HepG2 (cell line): ENCODE measurements around the gene NOX3. TPM values are rescaled to one million over a fixed set of nuclear protein-coding genes. Genes with fewer than 3 reads are reported as not detected.

Experiments used
- BORCS8-MEF2B ChIP-seq: sonication (generic); formaldehyde crosslinking; IDR thresholded peaks from 2 replicates; pipeline ENCODE4 v1.8.0; 2022; ENCODE audit warnings: mild to moderate bottlenecking, missing genetic modification reagents
- CERS6 ChIP-seq: sonication (generic); formaldehyde crosslinking; IDR thresholded peaks from 2 replicates; pipeline ENCODE4 v1.5.0; 2020; ENCODE audit warnings: missing genetic modification reagents
- CHD2 ChIP-seq: IDR thresholded peaks from 2 replicates; pipeline ENCODE4 v1.6.1; 2011; ENCODE audit warnings: low read depth, low read length, improper control_type of control experiment
- ETS1 ChIP-seq: sonication (generic); formaldehyde crosslinking; IDR thresholded peaks from 2 replicates; pipeline ENCODE4 v1.4.0; 2020; ENCODE audit warnings: missing genetic modification reagents
- FOSL2 ChIP-seq: sonication (generic); formaldehyde crosslinking; IDR thresholded peaks from 2 replicates; pipeline ENCODE4 v1.4.0; 2020; ENCODE audit warnings: missing genetic modification reagents
- FOXA3 ChIP-seq: IDR thresholded peaks from 2 replicates; pipeline ENCODE4 v1.6.1; 2016; ENCODE audit warnings: missing genetic modification reagents, missing compliant biosample characterization
- GRHL1 ChIP-seq: sonication (generic); formaldehyde crosslinking; conservative IDR thresholded peaks from 2 replicates; pipeline ENCODE4 v1.8.0; 2022; ENCODE audit warnings: missing genetic modification reagents
- GTF3A ChIP-seq: sonication (generic); formaldehyde crosslinking; conservative IDR thresholded peaks from 2 replicates; pipeline ENCODE4 v1.4.0; 2020; ENCODE audit warnings: mild to moderate bottlenecking, missing genetic modification reagents
- HOMEZ ChIP-seq: IDR thresholded peaks from 2 replicates; pipeline ENCODE4 v1.6.1; 2016; ENCODE audit warnings: low read depth
- MTERF4 ChIP-seq: sonication (generic); formaldehyde crosslinking; IDR thresholded peaks from 2 replicates; pipeline ENCODE4 v1.8.0; 2023; ENCODE audit warnings: mild to moderate bottlenecking, missing genetic modification reagents
- PRMT3 ChIP-seq: sonication (generic); formaldehyde crosslinking; IDR thresholded peaks from 2 replicates; pipeline ENCODE4 v1.8.1; 2022; ENCODE audit warnings: low read depth, mild to moderate bottlenecking, moderate library complexity, missing genetic modification reagents, borderline replicate concordance
- SMC3 ChIP-seq: IDR thresholded peaks from 2 replicates; pipeline ENCODE4 v1.6.1; 2011; ENCODE audit warnings: low read length, improper control_type of control experiment
- SP1 ChIP-seq, 2 experiments: fragments of 450-650 bp in 1 of 2; sonication (generic) in 1 of 2; formaldehyde crosslinking in 1 of 2; IDR thresholded peaks; 2 replicates each; pipeline versions ENCODE4 v1.4.0 to v1.6.1; 2016 to 2020; ENCODE audit warnings: missing genetic modification reagents in 1 of 2
- SRSF9 ChIP-seq: fragments of 200-400 bp; formaldehyde crosslinking; IDR thresholded peaks from 2 replicates; pipeline ENCODE4 v1.6.1; 2018; ENCODE audit warnings: borderline replicate concordance, mild to moderate bottlenecking, low read depth, low read length; ENCODE audit not compliant: insufficient read depth, poor library complexity, severe bottlenecking
- STAT5B ChIP-seq: sonication (generic); formaldehyde crosslinking; IDR thresholded peaks from 2 replicates; pipeline ENCODE4 v1.4.0; 2020; ENCODE audit warnings: missing genetic modification reagents
- SYNCRIP ChIP-seq: fragments of 200-400 bp; formaldehyde crosslinking; IDR thresholded peaks from 2 replicates; pipeline ENCODE4 v1.6.1; 2018; ENCODE audit warnings: mild to moderate bottlenecking, low read depth, low read length; ENCODE audit not compliant: insufficient read depth
- THYN1 ChIP-seq: sonication (generic); formaldehyde crosslinking; IDR thresholded peaks from 2 replicates; pipeline ENCODE4 v1.8.1; 2023; ENCODE audit warnings: low read depth, mild to moderate bottlenecking, moderate library complexity, missing genetic modification reagents, borderline replicate concordance
- WIZ ChIP-seq: sonication (generic); formaldehyde crosslinking; IDR thresholded peaks from 2 replicates; pipeline ENCODE4 v1.5.1; 2020; ENCODE audit warnings: mild to moderate bottlenecking, missing genetic modification reagents
- ZFP62 ChIP-seq: sonication (generic); formaldehyde crosslinking; IDR thresholded peaks from 2 replicates; pipeline ENCODE4 v1.4.0; 2020; ENCODE audit warnings: missing genetic modification reagents
- ZNF101 ChIP-seq: sonication (generic); formaldehyde crosslinking; IDR thresholded peaks from 2 replicates; pipeline ENCODE4 v1.4.0; 2020; ENCODE audit warnings: mild to moderate bottlenecking, low read depth, missing genetic modification reagents, borderline replicate concordance
- ZNF263 ChIP-seq: sonication (generic); formaldehyde crosslinking; IDR thresholded peaks from 2 replicates; pipeline ENCODE4 v1.4.0; 2020; ENCODE audit warnings: missing genetic modification reagents
- ZNF326 ChIP-seq: sonication (generic); formaldehyde crosslinking; IDR thresholded peaks from 2 replicates; pipeline ENCODE4 v1.4.0; 2020; ENCODE audit warnings: missing genetic modification reagents, borderline replicate concordance
- ZNF446 ChIP-seq: sonication (generic); formaldehyde crosslinking; IDR thresholded peaks from 2 replicates; pipeline ENCODE4 v1.5.0; 2020; ENCODE audit warnings: mild to moderate bottlenecking, missing genetic modification reagents
- ZNF562 ChIP-seq: sonication (generic); formaldehyde crosslinking; IDR thresholded peaks from 2 replicates; pipeline ENCODE4 v1.8.0; 2022; ENCODE audit warnings: missing genetic modification reagents, borderline replicate concordance
- polyA plus RNA-seq, 8 experiments: library from polyadenylated mRNA; depleted of rRNA in 3 of 8; stranded (reverse) in 7 of 8; unstranded in 1 of 8; fragments of >200 nt; fragmentation: Illumina TruSeq in 4 of 8; extraction: Trizol in 4 of 8; gene quantifications; 2 replicates each; pipeline versions ENCODE4 v1.2.1 to v1.2.3, GENCODE V29; 2011 to 2016; ENCODE audit warnings: low read depth in 4 of 8, missing spikeins in 1 of 8, mixed read lengths in 1 of 8; ENCODE audit not compliant: insufficient read depth in 1 of 8
- total RNA-seq, 5 experiments: library from RNA; depleted of rRNA; stranded (reverse); fragments of >200 nt; fragmentation: Illumina TruSeq; extraction: Trizol; gene quantifications; 2 replicates each; pipeline ENCODE4 v1.2.3, GENCODE V29; 2016; ENCODE audit warnings: low read depth in 1 of 5

NOX3 gene
- total and polyA plus RNA-seq, 2 of the 13 experiments (the other 11 are each of a cell fraction or from before 2014, with no cell fraction given): 0.09 to 0.18 TPM

- peak; percentile 95 for TF ChIP-seq GTF3A (CRISPR knock-in tag)
- TF ChIP-seq ZNF326 (CRISPR knock-in tag): no peak
- no peak for TF ChIP-seq ZNF446
- TF ChIP-seq ETS1 (CRISPR knock-in tag): no peak
- no peak for TF ChIP-seq SYNCRIP
- TF ChIP-seq ZNF562 (CRISPR knock-in tag): no peak
- TF ChIP-seq ZNF101 (CRISPR knock-in tag): peak; percentile 82; the same call in 1 of the 2 replicates
- TF ChIP-seq GRHL1 (CRISPR knock-in tag): no peak
- TF ChIP-seq HOMEZ (CRISPR knock-in tag): peak; percentile 92
- TF ChIP-seq BORCS8-MEF2B (CRISPR knock-in tag): no peak
- TF ChIP-seq SP1 (IDR thresholded peaks at IDR 0.05): no peak
- 0 out of 2 replicates have a peak, but pooled peaks have one; percentile 22 for TF ChIP-seq SP1 (CRISPR knock-in tag; IDR thresholded peaks at IDR 0.05)
- peak; percentile 22; the same call in 1 of the 2 replicates for TF ChIP-seq SMC3
- no peak for TF ChIP-seq SRSF9
- TF ChIP-seq STAT5B: peak; percentile 97
- no peak for TF ChIP-seq ZFP62 (CRISPR knock-in tag)
- peak; percentile 100 for TF ChIP-seq FOXA3 (CRISPR knock-in tag)
- TF ChIP-seq FOSL2 (CRISPR knock-in tag): peak; percentile 92
- TF ChIP-seq THYN1 (CRISPR knock-in tag): peak; percentile 88; the same call in 1 of the 2 replicates
- TF ChIP-seq MTERF4 (CRISPR knock-in tag): no peak
- TF ChIP-seq CERS6 (CRISPR knock-in tag): no peak
- no peak for TF ChIP-seq WIZ (CRISPR knock-in tag)
- TF ChIP-seq ZNF263 (CRISPR knock-in tag): no peak
- no peak for TF ChIP-seq CHD2
- no peak for TF ChIP-seq PRMT3 (CRISPR knock-in tag)
Observed at GRCh38 chr6:155486721-155487294, 31.2 kb upstream of the NOX3 start (continued).
